ENCODE measurements around the gene PRPH2.

Gene PRPH2

DNA sequence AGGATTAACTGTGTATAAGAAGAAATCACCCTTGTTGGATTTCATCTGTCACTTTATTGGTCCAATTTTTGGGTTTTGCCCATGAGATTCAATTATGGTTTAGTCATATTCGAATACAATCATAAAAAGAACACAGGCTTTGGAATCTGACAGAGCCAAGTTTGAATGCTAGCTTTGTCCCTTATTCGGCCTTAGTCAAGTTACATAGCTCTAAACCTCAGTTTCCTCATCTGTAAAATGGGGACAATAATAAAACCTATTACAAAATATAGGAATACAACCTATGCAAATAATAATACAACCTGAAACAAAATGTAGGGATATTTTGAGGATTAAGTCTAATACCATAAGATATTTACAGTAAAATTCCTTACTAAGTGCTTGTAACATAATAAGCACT, 57.7 kb downstream of the PRPH2 start:
- Histone ChIP-seq H3K27me3 (ENCODE audit: insufficient read depth, poor library complexity, severe bottlenecking) (no peaks in the 10 kb centered on the region), H3K27ac (ENCODE audit: poor library complexity, severe bottlenecking) (no peak overlapping the region), H3K4me1 (ENCODE audit: insufficient read depth, poor library complexity, severe bottlenecking) (no peaks in the 10 kb centered on the region), H3K9me3 (ENCODE audit: severe bottlenecking) (no peaks in the 10 kb centered on the region), H3K36me3 (ENCODE audit: low read depth) (peaks cover 85% of the 10 kb centered on the region), H3K4me3 (ENCODE audit: severe bottlenecking) (no peak overlapping the region)
- DNase-seq (ENCODE audit: low spot score) (no peak), ATAC-seq (ENCODE audit: low read depth) (no peak)
- TF ChIP-seq, protein P1, sequence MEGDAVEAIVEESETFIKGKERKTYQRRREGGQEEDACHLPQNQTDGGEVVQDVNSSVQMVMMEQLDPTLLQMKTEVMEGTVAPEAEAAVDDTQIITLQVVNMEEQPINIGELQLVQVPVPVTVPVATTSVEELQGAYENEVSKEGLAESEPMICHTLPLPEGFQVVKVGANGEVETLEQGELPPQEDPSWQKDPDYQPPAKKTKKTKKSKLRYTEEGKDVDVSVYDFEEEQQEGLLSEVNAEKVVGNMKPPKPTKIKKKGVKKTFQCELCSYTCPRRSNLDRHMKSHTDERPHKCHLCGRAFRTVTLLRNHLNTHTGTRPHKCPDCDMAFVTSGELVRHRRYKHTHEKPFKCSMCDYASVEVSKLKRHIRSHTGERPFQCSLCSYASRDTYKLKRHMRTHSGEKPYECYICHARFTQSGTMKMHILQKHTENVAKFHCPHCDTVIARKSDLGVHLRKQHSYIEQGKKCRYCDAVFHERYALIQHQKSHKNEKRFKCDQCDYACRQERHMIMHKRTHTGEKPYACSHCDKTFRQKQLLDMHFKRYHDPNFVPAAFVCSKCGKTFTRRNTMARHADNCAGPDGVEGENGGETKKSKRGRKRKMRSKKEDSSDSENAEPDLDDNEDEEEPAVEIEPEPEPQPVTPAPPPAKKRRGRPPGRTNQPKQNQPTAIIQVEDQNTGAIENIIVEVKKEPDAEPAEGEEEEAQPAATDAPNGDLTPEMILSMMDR (IDR thresholded peaks at IDR 0.05; ENCODE audit: poor library complexity, severe bottlenecking): no peak

- no peak overlapping the region for H3K27ac ChIP-seq (ENCODE audit: poor library complexity, severe bottlenecking)
- 0 out of 3 replicates have a peak, but pooled peaks have one; percentile 38 for ATAC-seq (ENCODE audit: low read depth)
- H3K4me1 ChIP-seq (ENCODE audit: insufficient read depth, poor library complexity, severe bottlenecking): no peaks in the 10 kb centered on the region
- TF ChIP-seq, protein P1 (IDR thresholded peaks at IDR 0.05; ENCODE audit: poor library complexity, severe bottlenecking): peak; percentile 97
- no peak for DNase-seq (ENCODE audit: low spot score)
- H3K36me3 ChIP-seq (ENCODE audit: low read depth): peaks cover 91% of the 10 kb centered on the region
- H3K27me3 ChIP-seq (ENCODE audit: insufficient read depth, poor library complexity, severe bottlenecking): no peaks in the 10 kb centered on the region
- no peak overlapping the region for H3K4me3 ChIP-seq (ENCODE audit: severe bottlenecking)
- H3K9me3 ChIP-seq (ENCODE audit: severe bottlenecking): no peaks in the 10 kb centered on the region
These were observed 60.8 kb downstream of the PRPH2 start for GRCh38 chr6:42661540-42662153.

DNA sequence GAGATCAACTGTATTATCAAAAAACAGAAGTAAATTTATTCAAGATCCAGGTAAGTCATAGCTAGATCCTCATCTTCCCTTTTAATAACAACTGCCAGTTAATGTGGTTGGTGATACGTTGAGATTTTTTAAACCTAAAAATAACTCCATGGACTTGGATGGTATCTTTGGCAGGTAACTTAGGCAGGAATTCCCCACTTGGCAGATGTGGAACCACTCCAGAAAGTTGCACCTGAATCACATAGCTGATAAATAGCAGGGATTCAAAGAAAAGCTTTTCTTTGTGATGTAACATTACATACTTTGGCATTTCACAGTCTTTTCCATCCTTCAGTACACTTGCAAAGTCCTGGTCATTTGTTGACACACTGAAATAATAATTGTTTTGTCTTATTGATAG, 62.6 kb downstream of the PRPH2 start:
- Histone ChIP-seq H3K4me1 (ENCODE audit: insufficient read depth, poor library complexity, severe bottlenecking) (no peaks in the 10 kb centered on the region), H3K27me3 (ENCODE audit: insufficient read depth, poor library complexity, severe bottlenecking) (no peaks in the 10 kb centered on the region), H3K4me3 (ENCODE audit: severe bottlenecking) (no peak overlapping the region), H3K27ac (ENCODE audit: poor library complexity, severe bottlenecking) (no peak overlapping the region), H3K36me3 (ENCODE audit: low read depth) (peaks cover 86% of the 10 kb centered on the region), H3K9me3 (ENCODE audit: severe bottlenecking) (no peaks in the 10 kb centered on the region)
- TF ChIP-seq, protein P1 (IDR thresholded peaks at IDR 0.05; ENCODE audit: poor library complexity, severe bottlenecking): no peak
- no peak for DNase-seq (ENCODE audit: low spot score)
- no peak for ATAC-seq (ENCODE audit: low read depth)

GRCh38 chr6:42653851-42654250, 68.5 kb downstream of the PRPH2 start:
- ATAC-seq (ENCODE audit: low read depth): no peak

More at GRCh38 chr6:42653851-42654250, 68.5 kb downstream of the PRPH2 start:
- H3K9me3 ChIP-seq (ENCODE audit: severe bottlenecking): no peaks in the 10 kb centered on the region
- TF ChIP-seq, protein P1 (IDR thresholded peaks at IDR 0.05; ENCODE audit: poor library complexity, severe bottlenecking): no peak
- H3K4me1 ChIP-seq (ENCODE audit: insufficient read depth, poor library complexity, severe bottlenecking): no peaks in the 10 kb centered on the region
- no peak overlapping the region for H3K4me3 ChIP-seq (ENCODE audit: severe bottlenecking)
- no peak for DNase-seq (ENCODE audit: low spot score)
- no peak overlapping the region for H3K27ac ChIP-seq (ENCODE audit: poor library complexity, severe bottlenecking)
- H3K36me3 ChIP-seq (ENCODE audit: low read depth): peaks cover 86% of the 10 kb centered on the region
- H3K27me3 ChIP-seq (ENCODE audit: insufficient read depth, poor library complexity, severe bottlenecking): no peaks in the 10 kb centered on the region

Measured in RWPE2 (cell line).